ENCODE results near the gene IGF2BP3. TPM values are rescaled to one million over a fixed set of nuclear protein-coding genes. Genes with fewer than 3 reads are reported as not detected.

Gene IGF2BP3
- total RNA-seq, 1 experiment from 2014 or later, result 120 TPM

GRCh38 chr7:23454881-23455526 is 15.3 kb downstream of the IGF2BP3 start:
- Histone ChIP-seq H3K4me3 (ENCODE audit: low read length) (no peak overlapping the region), H3K27me3 (ENCODE audit: low read length) (no peaks in the 10 kb centered on the region), H3K9me3 (ENCODE audit: low read length) (no peaks in the 10 kb centered on the region), H3K27ac (ENCODE audit: low read length) (no peak overlapping the region), H3K9ac (ENCODE audit: low read length) (no peak overlapping the region), H2AFZ (ENCODE audit: low read length) (no peak overlapping the region), H3K4me2 (ENCODE audit: low read depth, low read length, poor library complexity, severe bottlenecking) (no peak overlapping the region), H4K20me1 (ENCODE audit: insufficient read depth, low read depth, low read length) (peaks cover 29% of the 10 kb centered on the region; the same call in 1 of the 2 replicates), H3K79me2 (ENCODE audit: low read length) (peaks cover 95% of the 10 kb centered on the region), H3K4me1 (ENCODE audit: low read length) (peaks cover 19% of the 10 kb centered on the region), H3K36me3 (ENCODE audit: insufficient read depth, low read length) (peaks cover 20% of the 10 kb centered on the region; the same call in 1 of the 2 replicates), H3K9me2 (replicated peaks; ENCODE audit: insufficient read depth, low read length) (no peaks in the 10 kb centered on the region)
- no peak for DNase-seq

- Histone ChIP-seq H3K9me3 (ENCODE audit: low read length) (no peaks in the 10 kb centered on the region), H3K9me2 (replicated peaks; ENCODE audit: insufficient read depth, low read length) (no peaks in the 10 kb centered on the region), H4K20me1 (ENCODE audit: insufficient read depth, low read depth, low read length) (peaks cover 11% of the 10 kb centered on the region; the same call in 1 of the 2 replicates), H3K27ac (ENCODE audit: low read length) (peak overlapping the region; percentile 12; the same call in 1 of the 2 replicates), H3K36me3 (ENCODE audit: insufficient read depth, low read length) (peaks cover 13% of the 10 kb centered on the region; the same call in 1 of the 2 replicates), H3K79me2 (ENCODE audit: low read length) (peaks cover 94% of the 10 kb centered on the region), H3K9ac (ENCODE audit: low read length) (no peak overlapping the region), H3K4me3 (ENCODE audit: low read length) (no peak overlapping the region), H2AFZ (ENCODE audit: low read length) (no peak overlapping the region), H3K4me1 (ENCODE audit: low read length) (peaks cover 22% of the 10 kb centered on the region), H3K4me2 (ENCODE audit: low read depth, low read length, poor library complexity, severe bottlenecking) (peak overlapping the region; percentile 12), H3K27me3 (ENCODE audit: low read length) (no peaks in the 10 kb centered on the region)
- no peak for DNase-seq
These were observed 19.8 kb downstream of the IGF2BP3 start for GRCh38 chr7:23450518-23450917.

- H3K4me3 ChIP-seq (ENCODE audit: low read length), result no peak overlapping the region
- no peak overlapping the region for H3K4me2 ChIP-seq (ENCODE audit: low read depth, low read length, poor library complexity, severe bottlenecking)
- no peak overlapping the region for H2AFZ ChIP-seq (ENCODE audit: low read length)
- H3K9ac ChIP-seq (ENCODE audit: low read length), result no peak overlapping the region
- H3K27me3 ChIP-seq (ENCODE audit: low read length), result no peaks in the 10 kb centered on the region
- peaks cover 94% of the 10 kb centered on the region for H3K79me2 ChIP-seq (ENCODE audit: low read length)
- DNase-seq, result peak; percentile 55
- no peaks in the 10 kb centered on the region for H3K9me3 ChIP-seq (ENCODE audit: low read length)
- H3K36me3 ChIP-seq (ENCODE audit: insufficient read depth, low read length), result peaks cover 16% of the 10 kb centered on the region; the same call in 1 of the 2 replicates
- H3K9me2 ChIP-seq (replicated peaks; ENCODE audit: insufficient read depth, low read length), result no peaks in the 10 kb centered on the region
- H3K27ac ChIP-seq (ENCODE audit: low read length), result peak overlapping the region; percentile 12; the same call in 1 of the 2 replicates
- H4K20me1 ChIP-seq (ENCODE audit: insufficient read depth, low read depth, low read length), result peaks cover 9% of the 10 kb centered on the region; the same call in 1 of the 2 replicates
- H3K4me1 ChIP-seq (ENCODE audit: low read length), result peaks cover 24% of the 10 kb centered on the region
These were observed 20.4 kb downstream of the IGF2BP3 start for GRCh38 chr7:23449941-23450340.

- no peaks in the 10 kb centered on the region for H3K27me3 ChIP-seq (ENCODE audit: low read length)
- H4K20me1 ChIP-seq (ENCODE audit: insufficient read depth, low read depth, low read length), result no peaks in the 10 kb centered on the region
- H3K4me1 ChIP-seq (ENCODE audit: low read length), result peaks cover 14% of the 10 kb centered on the region
- H3K4me2 ChIP-seq (ENCODE audit: low read depth, low read length, poor library complexity, severe bottlenecking), result no peak overlapping the region
- peaks cover 97% of the 10 kb centered on the region for H3K79me2 ChIP-seq (ENCODE audit: low read length)
- H2AFZ ChIP-seq (ENCODE audit: low read length), result no peak overlapping the region
- H3K27ac ChIP-seq (ENCODE audit: low read length), result no peak overlapping the region
- no peak overlapping the region for H3K4me3 ChIP-seq (ENCODE audit: low read length)
- H3K9me3 ChIP-seq (ENCODE audit: low read length), result no peaks in the 10 kb centered on the region
- no peak for DNase-seq
- H3K9me2 ChIP-seq (replicated peaks; ENCODE audit: insufficient read depth, low read length), result no peaks in the 10 kb centered on the region
- peaks cover 26% of the 10 kb centered on the region; the same call in 1 of the 2 replicates for H3K36me3 ChIP-seq (ENCODE audit: insufficient read depth, low read length)
- no peak overlapping the region for H3K9ac ChIP-seq (ENCODE audit: low read length)
These were observed 25.0 kb downstream of the IGF2BP3 start for GRCh38 chr7:23445326-23445725.

- H4K20me1 ChIP-seq (ENCODE audit: insufficient read depth, low read depth, low read length), result no peaks in the 10 kb centered on the region
- H3K9me2 ChIP-seq (replicated peaks; ENCODE audit: insufficient read depth, low read length), result no peaks in the 10 kb centered on the region
- H3K9me3 ChIP-seq (ENCODE audit: low read length), result no peaks in the 10 kb centered on the region
- peaks cover 7% of the 10 kb centered on the region; the same call in 1 of the 2 replicates for H3K4me1 ChIP-seq (ENCODE audit: low read length)
- H3K4me3 ChIP-seq (ENCODE audit: low read length), result no peak overlapping the region
- no peak overlapping the region for H3K27ac ChIP-seq (ENCODE audit: low read length)
- no peak overlapping the region for H3K4me2 ChIP-seq (ENCODE audit: low read depth, low read length, poor library complexity, severe bottlenecking)
- no peak overlapping the region for H3K9ac ChIP-seq (ENCODE audit: low read length)
- peaks cover 28% of the 10 kb centered on the region; the same call in 1 of the 2 replicates for H3K36me3 ChIP-seq (ENCODE audit: insufficient read depth, low read length)
- H3K79me2 ChIP-seq (ENCODE audit: low read length), result peaks cover 98% of the 10 kb centered on the region
- no peaks in the 10 kb centered on the region for H3K27me3 ChIP-seq (ENCODE audit: low read length)
- no peak overlapping the region for H2AFZ ChIP-seq (ENCODE audit: low read length)
- DNase-seq, result no peak
These were observed 26.3 kb downstream of the IGF2BP3 start for GRCh38 chr7:23443974-23444373.

GRCh38 chr7:23438171-23438570 is 32.1 kb downstream of the IGF2BP3 start:
- DNase-seq, result no peak
- Histone ChIP-seq H3K4me2 (ENCODE audit: low read depth, low read length, poor library complexity, severe bottlenecking) (no peak overlapping the region), H3K79me2 (ENCODE audit: low read length) (peaks cover 97% of the 10 kb centered on the region), H3K4me3 (ENCODE audit: low read length) (no peak overlapping the region), H3K27me3 (ENCODE audit: low read length) (no peaks in the 10 kb centered on the region), H3K27ac (ENCODE audit: low read length) (no peak overlapping the region), H3K36me3 (ENCODE audit: insufficient read depth, low read length) (0 out of 2 replicates have a peak, but pooled peaks cover 10% of the 10 kb centered on the region), H2AFZ (ENCODE audit: low read length) (no peak overlapping the region), H3K9me2 (replicated peaks; ENCODE audit: insufficient read depth, low read length) (no peaks in the 10 kb centered on the region), H3K9me3 (ENCODE audit: low read length) (no peaks in the 10 kb centered on the region), H3K4me1 (ENCODE audit: low read length) (peaks cover 8% of the 10 kb centered on the region), H4K20me1 (ENCODE audit: insufficient read depth, low read depth, low read length) (no peaks in the 10 kb centered on the region), H3K9ac (ENCODE audit: low read length) (no peak overlapping the region)

- Histone ChIP-seq H3K36me3 (ENCODE audit: insufficient read depth, low read length) (no peaks in the 10 kb centered on the region; the same call in 1 of the 2 replicates), H3K27me3 (ENCODE audit: low read length) (no peaks in the 10 kb centered on the region), H3K9ac (ENCODE audit: low read length) (no peak overlapping the region), H3K9me3 (ENCODE audit: low read length) (no peaks in the 10 kb centered on the region), H3K4me3 (ENCODE audit: low read length) (no peak overlapping the region), H3K9me2 (replicated peaks; ENCODE audit: insufficient read depth, low read length) (no peaks in the 10 kb centered on the region), H3K4me1 (ENCODE audit: low read length) (peaks cover 38% of the 10 kb centered on the region), H3K79me2 (ENCODE audit: low read length) (peaks cover 98% of the 10 kb centered on the region), H3K27ac (ENCODE audit: low read length) (no peak overlapping the region), H2AFZ (ENCODE audit: low read length) (no peak overlapping the region), H4K20me1 (ENCODE audit: insufficient read depth, low read depth, low read length) (no peaks in the 10 kb centered on the region; the same call in 1 of the 2 replicates), H3K4me2 (ENCODE audit: low read depth, low read length, poor library complexity, severe bottlenecking) (no peak overlapping the region)
- DNase-seq, result no peak
These were observed 36.0 kb downstream of the IGF2BP3 start for GRCh38 chr7:23434147-23434917.

GRCh38 chr7:23431702-23432199 is 38.5 kb downstream of the IGF2BP3 start:
- DNase-seq, result peak; percentile 58
- no peaks in the 10 kb centered on the region for H3K9me2 ChIP-seq (replicated peaks; ENCODE audit: insufficient read depth, low read length)
- H3K79me2 ChIP-seq (ENCODE audit: low read length), result peaks cover 91% of the 10 kb centered on the region
- H4K20me1 ChIP-seq (ENCODE audit: insufficient read depth, low read depth, low read length), result no peaks in the 10 kb centered on the region; the same call in 1 of the 2 replicates
- H3K36me3 ChIP-seq (ENCODE audit: insufficient read depth, low read length), result no peaks in the 10 kb centered on the region; the same call in 1 of the 2 replicates
- peaks cover 38% of the 10 kb centered on the region for H3K4me1 ChIP-seq (ENCODE audit: low read length)
- 0 out of 2 replicates have a peak overlapping the region, but pooled peaks have one; percentile 7 for H3K9ac ChIP-seq (ENCODE audit: low read length)
- no peaks in the 10 kb centered on the region for H3K9me3 ChIP-seq (ENCODE audit: low read length)
- H2AFZ ChIP-seq (ENCODE audit: low read length), result no peak overlapping the region
- peak overlapping the region; percentile 20; the same call in 1 of the 2 replicates for H3K4me3 ChIP-seq (ENCODE audit: low read length)
- no peak overlapping the region for H3K4me2 ChIP-seq (ENCODE audit: low read depth, low read length, poor library complexity, severe bottlenecking)
- H3K27me3 ChIP-seq (ENCODE audit: low read length), result no peaks in the 10 kb centered on the region
- H3K27ac ChIP-seq (ENCODE audit: low read length), result peak overlapping the region; percentile 79; the same call in 1 of the 2 replicates

Data from Karpas-422 (cell line).